K562 (cell line): ENCODE measurements around the gene PPY. TPM values are rescaled to one million over a fixed set of nuclear protein-coding genes. Genes with fewer than 3 reads are reported as not detected.

Experiments
- CUX1 ChIP-seq: fragments of 200-800 bp; sonication (Bioruptor generic); IDR thresholded peaks from 2 replicates; pipeline ENCODE4 v1.6.1; 2016; ENCODE audit warnings: missing genetic modification characterization, missing compliant biosample characterization
- FOXM1 ChIP-seq, 2 experiments: fragments of 450-650 bp in 1 of 2; sonication (generic) in 1 of 2; formaldehyde crosslinking in 1 of 2; IDR thresholded peaks; 2 replicates each; pipeline versions ENCODE4 v1.6.1 to v1.9.0; 2017 to 2022; ENCODE audit warnings: low read depth in 2 of 2, mild to moderate bottlenecking in 2 of 2, missing genetic modification reagents in 1 of 2, moderate library complexity in 1 of 2
- HBP1 ChIP-seq: fragments of 450-650 bp; formaldehyde crosslinking; IDR thresholded peaks from 2 replicates; pipeline ENCODE4 v1.4.0; 2022; ENCODE audit warnings: missing genetic modification characterization
- RFX7 ChIP-seq: fragments of 250-450 bp; sonication (Bioruptor Pico); IDR thresholded peaks from 2 replicates; pipeline ENCODE4 v1.5.1; 2021; ENCODE audit warnings: mild to moderate bottlenecking
- ZBTB7A ChIP-seq: IDR thresholded peaks from 2 replicates; pipeline ENCODE4 v1.6.1; 2011; ENCODE audit warnings: low read depth, mild to moderate bottlenecking, low read length, moderate library complexity, borderline replicate concordance; ENCODE audit not compliant: control insufficient read depth
- ZFP91 ChIP-seq: sonication (generic); formaldehyde crosslinking; IDR thresholded peaks from 2 replicates; pipeline ENCODE4 v1.8.0; 2022; ENCODE audit warnings: mild to moderate bottlenecking, missing genetic modification reagents
- ZNF592 ChIP-seq: fragments of 450-650 bp; IDR thresholded peaks from 2 replicates; pipeline ENCODE4 v1.6.1; 2017; ENCODE audit warnings: antibody characterized with exemption, mild to moderate bottlenecking
- ZNF668 ChIP-seq: fragments of 250-450 bp; sonication (Bioruptor Pico); IDR thresholded peaks from 2 replicates; pipeline ENCODE4 v1.8.0; 2022; ENCODE audit warnings: mild to moderate bottlenecking, inconsistent platforms
- polyA plus RNA-seq, 8 experiments: library from polyadenylated mRNA; depleted of rRNA in 4 of 8; stranded (reverse) in 5 of 8; unstranded in 3 of 8; fragments of >200 nt; fragmentation: Nextera tagmentation in 2 of 8; fragmentation: Illumina TruSeq in 1 of 8; extraction: Ambion mirVana in 2 of 8; extraction: Trizol in 1 of 8; gene quantifications; 2 replicates each; pipeline versions ENCODE4 v1.2.1 to v1.2.3, GENCODE V29; 2011 to 2014; ENCODE audit warnings: inconsistent platforms in 1 of 8, missing spikeins in 1 of 8
- total RNA-seq, 7 experiments: library from RNA; depleted of rRNA in 6 of 7; stranded (reverse); fragments of >200 nt in 6 of 7; fragmentation: Illumina TruSeq in 2 of 7; extraction: Trizol in 2 of 7; gene quantifications; 2 replicates each; pipeline versions ENCODE4 v1.2.1 to v1.2.3, GENCODE V29; 2011 to 2021; ENCODE audit warnings: low replicate concordance in 1 of 7

PPY gene
- total and polyA plus RNA-seq, 9 of the 15 experiments (the other 6 are each of a cell fraction or from before 2014, with no cell fraction given) = not detected

- TF ChIP-seq ZFP91 (peak; percentile 79; the same call in 1 of the 2 replicates), CUX1 (CRISPR knock-in tag) (no peak), FOXM1 (IDR thresholded peaks at IDR 0.05; ENCODE audit: low read depth) (peak; percentile 69; the same call in 1 of the 2 replicates), FOXM1 (CRISPR knock-in tag; IDR thresholded peaks at IDR 0.05; ENCODE audit: low read depth) (no peak), HBP1 (CRISPR knock-in tag) (no peak), ZNF592 (no peak), ZNF668 (CRISPR knock-in tag) (no peak), RFX7 (CRISPR knock-in tag) (no peak), ZBTB7A (peak; percentile 43; the same call in 1 of the 2 replicates)
- TF ChIP-seq, all 486 proteins: peak for 14
Observed at GRCh38 chr17:43907425-43907981, 34.8 kb downstream of the PPY start, which contains the start of gene MPP2 (continued).
